ENCODE results near the gene NOD2.

The NOD2 gene

GRCh38 chr16:50741225-50741780 is 47.9 kb downstream of the NOD2 start:
- H3K4me3 ChIP-seq (ENCODE audit: control insufficient read depth, low read depth, low read length) = peak overlapping the region; percentile 64
- TF ChIP-seq CTCF (conservative IDR thresholded peaks at IDR 0.05; ENCODE audit: control insufficient read depth, insufficient read depth, low read depth, low read length) = no peak
- DNase-seq (ENCODE audit: low read depth) = peak; percentile 49

- TF ChIP-seq CTCF (conservative IDR thresholded peaks at IDR 0.05; ENCODE audit: control insufficient read depth, insufficient read depth, low read depth, low read length) = no peak
- H3K4me3 ChIP-seq (ENCODE audit: control insufficient read depth, low read depth, low read length) = peak within 1 kb of the TSS; percentile 64
- peak; percentile 98 for DNase-seq (ENCODE audit: low read depth)
Observed at GRCh38 chr16:50741781-50742575, 48.6 kb downstream of the NOD2 start, which contains the start of gene CYLD. CYLD (plus strand) TSS chr16:50742086; CDS start chr16:50749699, 7,613 bp downstream.

DNA sequence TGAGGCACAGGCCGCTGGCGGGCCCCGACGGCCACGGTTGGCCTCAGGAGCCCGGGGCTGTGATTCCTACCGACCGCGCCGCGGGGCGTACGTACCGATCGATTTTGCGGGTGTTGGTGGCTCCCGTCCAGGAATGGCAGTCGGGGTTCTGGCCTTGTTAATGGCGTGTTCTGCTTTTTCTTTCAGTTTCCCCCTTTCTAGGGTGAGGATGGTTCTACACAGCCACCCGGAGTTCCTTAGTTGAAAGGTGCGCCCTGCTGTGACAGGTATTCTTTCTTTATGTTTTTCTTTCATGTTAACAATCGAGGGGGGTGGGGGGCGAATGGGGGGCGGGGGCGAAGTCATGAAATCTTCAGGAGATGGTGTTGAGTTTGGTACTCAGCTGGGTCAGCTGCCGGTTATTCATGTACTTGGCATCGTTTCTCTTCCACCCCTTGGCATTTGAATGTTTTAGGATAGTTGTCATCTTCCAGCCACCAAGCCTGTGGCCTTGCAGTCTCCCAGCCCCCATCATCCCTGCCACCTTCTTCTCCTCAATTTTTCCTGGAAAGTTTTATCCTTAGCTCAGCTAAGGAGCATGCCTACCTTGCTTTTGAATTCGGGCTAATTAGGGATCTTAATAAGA is 49.3 kb downstream of the NOD2 start:
- no peak for TF ChIP-seq CTCF (conservative IDR thresholded peaks at IDR 0.05; ENCODE audit: control insufficient read depth, insufficient read depth, low read depth, low read length)
- H3K4me3 ChIP-seq (ENCODE audit: control insufficient read depth, low read depth, low read length) = peak overlapping the region; percentile 63
- DNase-seq (ENCODE audit: low read depth) = peak; percentile 52

DNA sequence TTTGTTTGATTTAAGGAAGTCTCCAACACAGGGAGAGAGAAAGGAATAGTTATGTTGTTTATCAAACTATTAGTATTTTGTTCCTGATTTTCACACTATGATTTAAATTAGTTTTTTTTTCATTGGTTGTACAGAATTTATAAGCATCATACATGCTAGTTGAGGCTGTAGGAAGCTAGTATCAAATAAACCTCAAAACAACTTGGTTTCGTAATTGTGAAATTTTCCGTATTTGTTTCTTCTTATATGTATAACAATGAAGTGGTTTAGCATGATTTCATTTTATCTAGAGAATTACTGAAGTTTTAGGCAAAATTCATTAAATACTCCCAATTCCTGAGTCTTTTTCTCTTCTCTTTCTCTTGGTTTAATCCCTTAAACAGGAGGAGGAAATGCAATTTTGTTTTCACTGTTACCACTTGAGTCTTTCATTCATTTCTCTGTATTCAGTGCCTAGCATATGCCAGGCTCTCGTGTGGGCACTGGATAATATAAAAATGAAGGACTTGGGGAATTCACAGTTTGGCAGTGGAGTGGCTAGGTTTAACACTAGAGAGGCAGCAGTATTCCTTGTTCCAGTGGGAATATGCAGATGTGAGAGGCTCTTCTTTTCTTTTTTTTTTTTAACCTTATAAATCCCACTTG is 50.3 kb downstream of the NOD2 start:
- no peak overlapping the region for H3K4me3 ChIP-seq (ENCODE audit: control insufficient read depth, low read depth, low read length)
- no peak for TF ChIP-seq CTCF (conservative IDR thresholded peaks at IDR 0.05; ENCODE audit: control insufficient read depth, insufficient read depth, low read depth, low read length)
- DNase-seq (ENCODE audit: low read depth) = no peak

- DNase-seq (ENCODE audit: low read depth) = peak; percentile 27
- TF ChIP-seq CTCF (conservative IDR thresholded peaks at IDR 0.05; ENCODE audit: control insufficient read depth, insufficient read depth, low read depth, low read length) = no peak
- H3K4me3 ChIP-seq (ENCODE audit: control insufficient read depth, low read depth, low read length) = no peak overlapping the region
Observed at GRCh38 chr16:50744881-50745280, 51.5 kb downstream of the NOD2 start.

DNA sequence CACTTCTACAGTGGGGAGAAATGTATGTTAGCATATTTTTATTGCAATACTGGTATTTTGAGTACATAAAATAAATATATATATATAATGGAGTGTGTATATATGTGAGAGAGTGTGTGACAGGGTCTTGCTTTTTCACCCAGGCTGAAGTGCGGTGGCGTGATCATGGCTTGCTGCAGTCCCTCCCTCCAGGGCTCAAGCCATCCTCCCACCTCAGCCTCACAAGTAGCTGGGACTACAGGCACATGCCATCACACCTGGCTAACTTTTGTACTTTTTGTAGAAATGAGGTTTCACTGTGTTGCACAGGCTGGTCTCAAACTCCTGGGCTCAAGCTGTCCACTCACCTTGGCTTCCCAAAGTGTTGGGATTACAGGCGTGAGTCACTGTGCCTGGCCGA is 52.5 kb downstream of the NOD2 start:
- no peak overlapping the region for H3K4me3 ChIP-seq (ENCODE audit: control insufficient read depth, low read depth, low read length)
- DNase-seq (ENCODE audit: low read depth) = no peak
- TF ChIP-seq CTCF (conservative IDR thresholded peaks at IDR 0.05; ENCODE audit: control insufficient read depth, insufficient read depth, low read depth, low read length) = no peak
